Measurements from ENCODE around the gene ZNF79.
A peak's percentile ranks its signal among the peaks of the same experiment; 100 is the strongest.

ZNF79 gene

DNA sequence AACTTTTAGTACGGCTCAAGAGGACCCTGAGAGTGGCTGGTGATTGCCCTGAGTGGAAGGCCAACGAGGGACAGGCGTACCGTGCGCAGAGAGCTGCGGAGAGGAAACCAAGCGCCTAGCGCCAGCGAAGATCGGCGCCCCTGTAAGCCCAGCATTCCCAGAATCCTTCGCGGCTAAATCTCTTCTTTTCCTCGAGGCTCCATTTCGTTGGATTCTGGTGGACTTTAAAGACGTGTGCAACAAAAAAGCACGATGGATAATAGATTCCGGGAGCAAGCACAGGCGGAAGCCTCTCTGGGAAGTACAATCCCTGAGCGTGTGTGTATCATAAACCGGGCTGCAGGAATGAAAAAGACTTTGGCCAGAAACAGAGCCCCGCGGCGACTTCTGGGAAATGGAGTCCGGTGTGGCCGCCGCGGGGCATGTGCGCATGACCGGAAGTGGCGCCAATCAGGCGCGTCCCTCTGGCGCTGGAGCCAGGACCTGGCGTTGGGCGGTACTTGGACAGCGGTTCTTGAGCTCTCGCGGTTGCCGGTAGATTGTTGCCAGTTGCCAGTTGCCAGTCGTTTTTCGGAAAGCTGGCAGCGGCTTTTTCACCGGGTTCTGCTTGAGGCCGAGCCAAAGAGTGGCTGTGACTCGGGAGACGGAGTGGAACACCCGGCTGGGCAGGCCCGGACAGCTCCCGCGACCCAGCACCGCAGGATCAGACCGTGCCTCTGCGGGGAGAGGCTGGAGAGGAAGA lies at the start of gene ZNF79:
TSS of gene ZNF79 (plus strand) at position 449 of the 742 bp plus-strand sequence. CDS start 406 bp downstream, outside the sequence.
- peak; percentile 88 for DNase-seq (ENCODE audit: low read depth)

DNA sequence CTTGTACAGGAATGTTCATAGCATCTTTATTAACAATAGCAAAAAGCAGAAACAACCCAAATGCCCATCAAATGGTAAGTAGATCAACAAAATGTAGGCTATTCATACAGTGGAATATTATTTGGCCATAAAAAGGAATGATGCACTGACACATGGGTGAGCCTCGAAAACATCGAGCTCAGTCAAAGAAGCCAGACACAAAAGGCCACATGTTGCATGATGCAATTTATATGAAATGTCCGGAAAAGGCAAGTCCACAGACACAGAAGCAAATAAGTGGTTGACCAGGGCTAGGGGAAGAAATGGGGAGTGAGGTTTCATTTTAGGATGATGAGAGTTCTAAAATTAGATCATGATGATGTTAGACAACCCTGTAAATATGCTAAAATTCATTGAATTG lies 43.7 kb upstream of the ZNF79 start:
- no peak for DNase-seq (ENCODE audit: low read depth)

DNA sequence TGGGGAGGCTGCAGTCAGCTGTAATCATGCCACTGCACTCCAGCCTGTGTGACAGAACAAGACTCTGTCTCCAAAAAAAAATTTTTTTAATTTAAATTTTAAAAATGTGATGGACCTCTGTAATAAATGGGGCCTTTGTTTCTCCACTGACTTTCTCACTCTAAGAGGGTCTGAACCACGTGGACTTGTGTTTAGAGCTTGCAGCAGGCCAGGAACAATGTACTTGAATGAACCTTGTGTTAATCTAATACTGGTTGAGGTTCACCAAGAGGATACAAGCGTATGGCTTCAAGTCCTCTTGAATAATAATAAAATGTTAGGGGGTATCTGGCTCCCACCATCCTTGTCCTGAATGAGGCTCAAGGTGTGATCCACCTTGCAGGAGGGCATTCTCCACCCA lies 41.6 kb upstream of the ZNF79 start:
- no peak for DNase-seq (ENCODE audit: low read depth)

DNA sequence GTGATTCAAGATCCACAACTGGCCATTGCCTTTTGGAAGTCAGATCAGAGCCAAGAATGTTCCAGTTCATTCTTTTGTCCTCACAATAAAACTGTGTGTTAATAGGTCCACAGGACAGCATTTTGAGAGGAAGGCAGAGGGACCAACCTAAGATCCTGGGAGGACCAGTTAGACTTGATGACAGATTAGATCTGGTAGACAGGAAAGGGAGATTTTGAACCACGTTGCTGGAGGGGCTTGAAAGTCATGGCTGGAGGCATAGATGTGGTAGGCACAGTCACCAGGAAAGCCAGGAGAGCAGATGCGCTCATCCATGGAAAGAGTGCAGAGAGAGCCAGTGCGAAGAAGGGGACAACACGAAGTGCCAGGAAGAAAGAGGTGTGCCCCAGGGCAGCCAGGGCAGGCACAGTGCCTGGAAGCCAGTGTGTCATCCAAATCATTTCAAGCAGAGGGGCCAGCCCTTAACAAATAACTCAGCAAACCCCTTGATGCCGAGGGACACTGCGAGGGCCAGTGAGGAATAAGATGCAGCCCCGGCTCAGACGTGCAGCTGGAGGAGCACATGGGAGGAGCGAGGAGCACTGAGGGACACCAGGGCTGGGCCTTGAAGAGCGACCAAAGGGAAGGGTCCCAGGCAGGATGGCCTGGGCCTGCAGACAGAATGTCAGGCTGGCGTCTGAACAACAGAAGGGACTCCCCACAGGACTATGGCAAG lies 40.0 kb upstream of the ZNF79 start:
- no peak for DNase-seq (ENCODE audit: low read depth)

DNA sequence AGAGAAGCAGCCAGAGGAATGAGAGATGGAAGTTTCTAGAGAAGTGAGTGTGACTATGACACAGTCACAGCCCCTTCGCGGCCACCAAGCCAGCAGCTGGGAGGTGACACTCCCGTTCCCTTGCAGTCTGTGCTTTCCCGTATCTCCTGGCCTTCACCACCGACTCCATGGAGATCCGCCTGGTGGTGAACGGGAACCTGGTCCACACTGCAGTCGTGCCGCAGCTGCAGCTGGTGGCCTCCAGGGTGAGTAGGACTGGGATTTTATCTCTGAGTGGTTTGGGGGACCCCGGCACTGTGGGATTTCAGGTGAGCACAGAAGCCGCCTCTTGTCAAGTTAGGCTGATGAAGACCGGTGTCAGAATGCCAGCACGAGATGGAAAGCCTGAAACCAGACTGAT lies 39.3 kb upstream of the ZNF79 start:
- no peak for DNase-seq (ENCODE audit: low read depth)

DNA sequence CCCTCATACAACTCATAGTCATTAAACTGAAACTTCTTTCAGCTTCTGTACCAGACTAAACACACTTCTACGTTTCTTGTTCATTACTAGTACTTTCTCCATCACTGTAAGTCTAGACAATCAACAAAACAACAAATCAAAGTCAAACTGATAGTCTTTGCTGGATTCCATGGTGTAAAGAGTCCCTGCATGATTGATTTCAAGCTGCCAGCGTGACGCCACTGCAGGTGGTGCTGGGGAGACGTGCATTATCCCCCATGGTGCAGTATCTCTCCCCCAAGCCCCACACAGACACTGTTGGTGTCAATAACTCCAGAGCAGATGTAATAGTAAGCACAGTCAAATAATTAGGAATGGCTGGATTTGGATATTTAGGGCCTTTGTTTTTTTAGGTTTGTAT lies 37.9 kb upstream of the ZNF79 start:
- DNase-seq (ENCODE audit: low read depth): no peak

DNA sequence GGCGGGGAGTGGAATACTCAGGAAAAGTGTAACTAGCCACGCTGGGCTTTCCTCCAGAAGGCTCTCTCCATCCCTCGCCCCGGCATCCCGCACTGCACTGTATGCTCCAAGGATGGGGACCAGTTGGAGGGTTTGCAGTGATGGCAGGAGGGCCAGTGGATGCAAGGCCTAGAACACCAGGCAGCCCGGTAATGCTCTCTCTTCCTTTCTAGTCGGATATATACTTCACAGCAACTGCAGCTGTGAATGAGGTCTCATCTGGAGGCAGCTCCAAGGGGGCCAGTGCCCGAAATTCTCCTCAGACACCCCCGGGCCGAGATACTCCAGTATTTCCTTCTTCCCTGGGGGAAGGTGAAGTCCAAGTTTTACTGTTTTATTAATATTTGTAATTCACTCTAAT lies 37.2 kb upstream of the ZNF79 start:
- DNase-seq (ENCODE audit: low read depth): no peak

DNA sequence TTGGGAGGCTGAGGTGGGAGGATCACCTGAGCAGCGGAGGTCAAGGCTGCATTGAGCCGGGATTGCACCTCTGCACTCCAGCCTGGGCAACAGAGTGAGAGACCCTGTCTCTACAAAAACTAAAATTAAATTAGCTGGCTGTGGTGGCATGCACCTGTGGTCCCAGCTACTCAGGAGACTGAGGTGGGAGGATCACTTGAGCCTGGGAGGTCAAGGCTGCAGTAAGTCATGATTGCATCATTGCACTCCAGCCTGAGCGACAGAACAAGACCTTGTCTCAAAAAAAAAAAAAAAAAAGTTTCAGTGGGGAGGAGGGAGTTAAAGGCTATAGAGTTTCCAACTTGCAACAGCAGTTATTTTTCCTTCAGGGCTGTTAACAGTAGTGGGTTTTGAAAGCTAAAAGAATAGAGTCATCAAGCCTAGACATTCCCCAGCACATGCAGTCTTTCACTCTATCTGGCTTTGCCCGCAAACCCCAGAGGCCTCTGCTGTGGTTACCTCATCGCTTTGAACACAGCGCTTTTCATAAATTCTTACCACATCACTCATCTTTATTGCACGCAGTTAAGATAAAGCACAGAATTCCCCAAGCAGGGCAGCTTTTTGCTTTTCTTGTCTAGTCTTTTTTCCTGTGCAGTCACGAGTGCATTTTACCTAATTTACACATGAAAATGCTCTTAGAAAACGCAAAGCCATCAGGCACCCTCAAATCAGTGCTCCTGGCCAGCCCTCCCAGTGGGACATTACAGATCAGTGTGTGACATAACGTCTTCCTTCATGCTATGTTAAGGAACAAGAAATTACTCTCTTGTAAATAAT lies 35.9 kb upstream of the ZNF79 start:
- peak; percentile 76 for DNase-seq (ENCODE audit: low read depth)

DNA sequence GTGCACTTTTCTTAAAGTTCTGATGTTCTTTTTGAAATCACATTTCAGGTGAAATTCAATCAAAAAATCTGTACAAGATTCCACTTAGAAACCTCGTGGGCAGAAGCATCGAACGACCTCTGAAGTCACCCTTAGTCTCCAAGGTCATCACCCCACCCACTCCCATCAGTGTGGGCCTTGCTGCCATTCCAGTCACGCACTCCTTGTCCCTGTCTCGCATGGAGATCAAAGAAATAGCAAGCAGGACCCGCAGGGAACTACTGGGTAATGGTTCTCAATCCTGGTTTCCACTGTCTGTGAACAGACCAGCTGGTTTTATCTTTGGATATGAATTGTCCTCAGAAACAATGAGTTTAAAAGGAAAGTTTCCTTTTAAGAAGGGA lies 35.3 kb upstream of the ZNF79 start:
- no peak for DNase-seq (ENCODE audit: low read depth)

DNA sequence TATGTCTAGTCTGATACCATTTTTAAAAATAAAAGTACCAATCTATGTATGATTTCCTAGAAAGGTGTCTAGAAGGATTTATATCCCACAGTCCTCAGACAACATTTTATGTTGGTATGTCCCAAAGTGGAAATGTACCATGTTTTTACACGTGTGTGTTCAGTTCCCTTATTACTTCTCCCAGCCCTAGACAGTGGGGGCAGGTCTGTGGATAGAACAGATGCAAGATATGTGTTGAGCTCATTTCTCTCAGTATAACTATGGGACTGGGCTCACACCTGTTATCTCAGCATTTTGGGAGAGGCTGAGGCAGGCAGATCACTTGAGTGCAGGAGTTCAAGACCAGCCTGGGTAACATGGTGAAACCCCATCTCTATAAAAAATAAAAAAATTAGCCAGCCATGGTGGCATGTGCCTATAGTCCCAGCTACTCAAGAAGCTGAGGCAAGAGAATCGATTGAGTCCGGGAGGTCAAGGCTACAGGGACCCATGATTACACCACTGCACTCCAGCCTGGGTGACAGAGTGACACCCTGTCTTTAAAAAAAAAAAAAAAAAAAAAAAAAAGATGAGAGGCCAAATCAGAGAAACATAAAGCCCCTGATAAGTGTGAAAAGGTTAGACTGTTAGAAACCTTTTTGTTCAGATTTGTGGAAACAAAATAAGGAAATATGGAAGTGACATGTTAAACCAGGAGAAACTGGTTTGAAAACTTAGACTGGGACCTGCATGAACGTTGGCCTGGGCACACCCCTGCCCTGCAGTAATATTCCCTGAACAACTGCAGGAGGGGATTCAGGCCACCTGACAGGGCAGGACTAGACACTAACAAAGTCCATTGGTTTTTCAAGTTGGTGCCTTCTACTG lies 34.6 kb upstream of the ZNF79 start:
- no peak for DNase-seq (ENCODE audit: low read depth)

DNA sequence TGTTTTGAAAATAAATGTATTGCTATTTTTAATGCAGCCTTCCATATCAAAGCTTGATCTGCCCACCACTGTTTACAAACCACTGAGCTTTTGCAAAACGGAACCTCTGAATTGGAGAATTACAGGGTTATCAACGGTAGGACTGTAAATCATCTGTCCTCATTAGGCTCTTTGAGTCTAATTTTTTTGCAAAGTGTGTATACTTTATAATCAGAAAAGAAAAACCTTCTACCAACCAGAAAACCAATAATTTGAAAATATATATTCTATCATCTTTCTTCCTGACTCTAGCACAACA lies 34.0 kb upstream of the ZNF79 start:
- DNase-seq (ENCODE audit: low read depth): no peak

DNA sequence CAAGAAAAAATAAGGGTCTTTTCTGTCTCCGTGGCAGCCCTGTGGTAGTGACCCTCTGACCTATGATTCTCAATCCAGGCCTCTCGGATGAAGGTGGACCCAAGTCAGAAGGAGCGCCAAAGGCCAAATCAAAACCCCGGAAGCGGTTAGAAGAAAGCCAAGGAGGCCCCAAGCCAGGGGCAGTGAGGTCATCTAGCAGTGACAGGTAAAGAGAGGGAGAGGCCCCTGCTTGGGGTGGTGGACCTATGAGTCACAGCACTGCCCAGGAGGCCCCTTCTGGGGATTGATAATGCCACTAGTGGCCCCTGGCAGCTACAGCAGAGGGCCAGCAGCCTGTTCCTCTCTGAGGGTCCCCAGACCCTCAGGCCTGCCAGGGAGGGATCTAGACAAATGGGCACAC lies 33.6 kb upstream of the ZNF79 start:
- DNase-seq (ENCODE audit: low read depth): no peak

DNA sequence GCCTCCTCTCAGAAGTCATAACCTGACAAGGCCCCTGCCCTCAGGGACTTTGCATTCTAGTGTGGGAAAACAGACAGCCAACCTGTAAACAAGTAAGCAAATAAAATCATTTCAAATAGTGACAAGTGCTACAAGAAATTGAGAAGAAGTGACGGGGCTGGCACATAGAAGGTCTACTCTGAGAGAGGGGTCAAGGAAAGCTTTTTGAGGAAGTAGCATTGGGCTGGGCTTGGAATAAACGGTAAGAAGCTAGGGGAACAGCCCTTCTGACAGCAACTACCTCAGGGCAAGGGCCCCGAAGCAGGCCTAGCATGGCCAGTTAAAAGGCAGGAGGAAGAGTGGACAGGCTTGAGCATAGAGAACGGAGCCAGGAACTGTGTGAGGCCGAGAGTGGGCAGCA lies 32.0 kb upstream of the ZNF79 start:
- DNase-seq (ENCODE audit: low read depth): no peak

DNA sequence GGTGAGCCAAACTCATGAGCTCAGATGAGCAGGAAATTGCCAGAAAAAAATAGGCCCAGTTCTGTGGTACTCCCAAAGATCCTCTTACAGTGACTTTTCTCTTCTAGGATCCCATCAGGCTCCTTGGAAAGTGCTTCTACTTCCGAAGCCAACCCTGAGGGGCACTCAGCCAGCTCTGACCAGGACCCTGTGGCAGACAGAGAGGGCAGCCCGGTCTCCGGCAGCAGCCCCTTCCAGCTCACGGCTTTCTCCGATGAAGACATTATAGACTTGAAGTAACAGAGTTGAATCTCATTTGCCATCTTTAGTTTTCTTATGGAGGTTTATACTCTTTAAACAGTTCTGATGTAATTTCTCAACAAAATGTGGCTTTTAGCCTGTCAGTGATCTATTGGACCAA lies 31.2 kb upstream of the ZNF79 start:
- no peak for DNase-seq (ENCODE audit: low read depth)

DNA sequence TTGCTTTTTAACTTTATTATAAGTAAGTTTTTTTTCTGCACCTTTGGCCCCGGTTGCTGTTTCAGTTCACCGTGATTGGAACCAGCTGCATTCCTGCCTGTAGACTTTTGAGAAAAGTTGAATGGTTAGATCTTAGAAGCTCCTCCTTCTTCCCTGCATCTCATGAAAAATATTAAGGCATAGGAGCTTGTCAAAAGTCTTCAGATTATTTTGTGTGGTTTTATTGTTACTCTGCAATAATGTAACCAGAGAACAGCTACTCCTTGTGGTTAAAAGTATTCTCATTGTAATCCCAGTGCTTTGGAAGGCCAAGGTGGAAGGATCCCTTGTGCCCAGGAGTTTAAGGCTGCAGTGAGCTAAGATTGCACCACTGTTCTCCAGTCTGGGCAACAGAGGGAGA lies 30.5 kb upstream of the ZNF79 start:
- no peak for DNase-seq (ENCODE audit: low read depth)

DNA sequence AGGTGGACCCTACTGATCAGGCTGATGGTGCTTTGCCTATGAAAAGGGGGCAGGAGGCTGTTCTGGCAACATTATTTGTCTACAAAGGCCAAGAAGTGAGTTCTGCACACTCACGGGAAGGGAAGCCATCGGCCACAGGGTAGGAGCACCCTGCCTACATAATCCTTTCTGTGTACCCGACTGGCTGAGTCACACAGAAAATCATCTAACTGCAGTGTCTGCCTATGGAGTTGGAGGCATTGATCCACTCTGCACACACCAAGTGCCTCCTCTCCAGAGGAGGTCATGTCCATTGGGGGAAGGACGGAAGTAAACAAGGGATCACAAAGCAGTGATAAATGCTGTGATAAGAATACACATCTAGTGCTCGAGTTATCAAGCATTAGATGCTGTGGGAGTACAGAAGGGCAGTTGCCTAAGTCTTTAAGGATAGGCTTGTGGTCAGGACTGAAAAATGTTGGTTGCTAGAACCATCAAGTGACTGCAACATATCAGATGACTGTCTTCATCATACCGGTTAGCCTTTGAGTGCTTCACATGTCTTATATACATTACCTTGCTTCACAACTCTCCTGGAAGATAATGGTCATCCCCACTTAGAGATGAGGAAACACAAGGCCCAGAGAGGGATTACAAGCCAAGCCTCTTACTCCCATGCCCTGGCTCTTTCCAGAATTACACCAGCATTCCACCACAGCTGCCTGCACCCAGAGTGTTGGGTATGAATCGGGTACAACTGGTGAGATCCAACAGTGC lies 28.5 kb upstream of the ZNF79 start:
- no peak for DNase-seq (ENCODE audit: low read depth)

DNA sequence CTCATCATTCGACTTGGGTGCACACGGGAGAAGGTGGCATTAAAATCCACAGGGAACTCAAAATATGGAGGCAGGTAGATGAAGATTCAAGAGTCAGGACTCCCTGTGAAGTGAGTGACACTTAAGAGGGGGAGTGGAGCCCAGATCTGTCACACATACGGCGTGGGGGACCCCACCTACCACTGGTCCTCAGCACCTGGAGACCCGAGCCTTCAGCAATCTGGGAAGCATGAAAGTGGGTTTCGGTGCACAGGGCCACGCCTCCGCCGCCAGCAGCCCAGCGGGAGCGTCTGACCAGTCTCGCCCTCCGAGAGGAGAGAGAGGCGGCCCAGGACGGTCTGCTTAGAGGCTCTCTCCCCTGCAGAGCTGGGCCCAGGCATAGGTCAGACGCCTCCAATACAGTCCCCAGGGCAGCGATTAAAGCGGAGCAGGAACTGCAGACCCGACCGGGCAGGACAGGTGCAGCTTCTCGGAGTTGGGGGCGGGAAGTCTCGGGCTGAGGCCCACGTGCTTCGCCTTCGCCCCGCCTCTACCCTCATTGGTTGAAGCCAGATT lies 27.9 kb upstream of the ZNF79 start:
- no peak for DNase-seq (ENCODE audit: low read depth)

DNA sequence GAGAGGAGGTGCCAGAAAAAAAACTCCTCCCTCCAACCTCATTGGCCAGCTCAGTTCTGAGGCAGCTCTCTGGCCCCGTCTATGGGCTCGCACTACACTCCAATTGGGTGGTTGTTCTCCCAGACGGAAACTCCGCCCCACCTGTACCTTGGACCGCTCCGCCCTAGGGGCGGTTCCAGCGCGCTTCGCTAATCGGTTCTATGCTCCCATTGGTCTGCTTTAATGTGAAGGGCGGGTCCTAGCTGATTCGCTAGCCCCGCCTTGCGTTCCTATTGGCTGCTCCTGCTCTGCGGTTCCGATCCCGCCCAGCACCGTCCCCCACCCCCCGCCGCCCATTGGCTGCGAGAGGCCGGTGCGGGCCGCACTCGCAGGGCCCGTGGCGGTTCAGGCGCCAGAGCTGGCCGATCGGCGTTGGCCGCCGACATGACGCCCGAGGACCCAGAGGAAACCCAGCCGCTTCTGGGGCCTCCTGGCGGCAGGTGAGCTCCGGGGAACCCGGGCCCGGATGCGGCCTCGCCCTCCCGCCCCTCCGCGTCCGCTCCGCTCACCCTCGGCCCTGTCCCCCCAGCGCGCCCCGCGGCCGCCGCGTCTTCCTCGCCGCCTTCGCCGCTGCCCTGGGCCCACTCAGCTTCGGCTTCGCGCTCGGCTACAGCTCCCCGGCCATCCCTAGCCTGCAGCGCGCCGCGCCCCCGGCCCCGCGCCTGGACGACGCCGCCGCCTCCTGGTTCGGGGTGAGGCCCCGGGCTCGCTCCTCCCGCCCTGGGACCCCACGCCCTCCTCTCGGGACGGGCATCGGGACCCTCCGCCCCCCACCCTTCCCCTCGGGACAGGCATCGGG lies 27.2 kb upstream of the ZNF79 start, which contains the start of gene SLC2A8:
TSS of gene SLC2A8 (plus strand) at position 362 of the 838 bp plus-strand sequence. CDS start at position 424, 62 bp downstream.
- peak; percentile 84 for DNase-seq (ENCODE audit: low read depth)

DNA sequence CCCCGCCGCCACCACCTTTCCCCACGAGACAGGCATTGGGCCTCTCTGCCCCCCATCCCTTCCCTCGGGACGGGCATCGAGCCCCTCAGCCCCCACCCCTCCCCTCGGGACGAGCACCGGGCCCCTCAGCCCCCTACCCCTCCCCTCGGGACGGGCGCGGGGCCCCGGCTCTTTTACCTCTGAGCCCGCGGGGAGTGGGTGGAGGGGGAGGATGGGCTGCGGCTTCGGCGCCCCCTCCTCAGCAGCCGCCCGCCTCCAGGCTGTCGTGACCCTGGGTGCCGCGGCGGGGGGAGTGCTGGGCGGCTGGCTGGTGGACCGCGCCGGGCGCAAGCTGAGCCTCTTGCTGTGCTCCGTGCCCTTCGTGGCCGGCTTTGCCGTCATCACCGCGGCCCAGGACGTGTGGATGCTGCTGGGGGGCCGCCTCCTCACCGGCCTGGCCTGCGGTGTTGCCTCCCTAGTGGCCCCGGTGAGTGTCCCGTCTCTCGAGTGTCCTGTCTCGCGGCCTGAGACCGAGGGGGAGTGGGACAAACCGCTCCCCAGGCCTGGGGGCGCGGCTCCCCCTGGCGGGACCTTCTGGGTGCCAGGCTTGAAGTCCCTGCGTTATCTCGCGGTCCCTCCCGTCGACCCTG lies 26.4 kb upstream of the ZNF79 start:
- DNase-seq (ENCODE audit: low read depth): no peak

DNA sequence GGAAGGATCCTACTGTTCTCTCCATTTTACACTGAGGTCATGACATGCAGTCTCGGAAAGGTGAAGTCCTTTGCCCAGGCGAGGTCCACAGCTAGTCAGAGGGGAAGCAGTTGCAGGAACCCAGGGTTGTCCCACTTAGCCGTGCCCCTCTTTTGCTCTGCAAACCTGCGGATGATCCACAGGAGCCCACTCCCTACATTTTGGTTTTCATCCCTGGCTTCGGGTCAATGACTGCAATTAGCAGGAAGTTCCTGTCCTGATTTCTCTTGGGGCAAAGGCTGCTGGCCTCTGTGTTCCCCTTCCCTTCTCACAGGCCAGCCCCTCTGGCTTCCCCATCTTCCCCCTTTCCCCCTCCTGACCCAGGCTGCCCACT lies 25.9 kb upstream of the ZNF79 start:
- DNase-seq (ENCODE audit: low read depth): no peak

All from stimulated activated CD8-positive, alpha-beta memory T cell treated with anti-CD3 and anti-CD28 coated beads, Interleukin-12 subunit alpha, Interleukin-12 subunit beta, amount 100 ng/mL, for 1 hour (primary cell).